Effector memory CD4-positive, alpha-beta T cell (primary cell): ENCODE measurements around the gene SF3A1.

Experiments used
- DNase-seq, 3 donors: peaks; one replicate each; pipeline ENCODE4 v3.0.0-alpha.2; 2020
- H3K27ac ChIP-seq: 2 replicates; pipeline ENCODE4 v1.7.0; 2013; ENCODE audit warnings: mild to moderate bottlenecking, low read length, moderate library complexity; ENCODE audit not compliant: insufficient read depth, poor library complexity, severe bottlenecking
- H3K27me3 ChIP-seq: replicated peaks from 2 replicates; pipeline ENCODE4 v1.7.0; 2013; ENCODE audit warnings: mild to moderate bottlenecking, low read length; ENCODE audit not compliant: insufficient read depth, control insufficient read depth, poor library complexity, severe bottlenecking
- H3K36me3 ChIP-seq: 2 replicates; pipeline ENCODE4 v1.7.0; 2013; ENCODE audit warnings: mild to moderate bottlenecking, low read length, moderate library complexity; ENCODE audit not compliant: control insufficient read depth, insufficient read depth
- H3K4me1 ChIP-seq: 2 replicates; pipeline ENCODE4 v1.7.0; 2013; ENCODE audit warnings: low read length, mild to moderate bottlenecking; ENCODE audit not compliant: control insufficient read depth, insufficient read depth, poor library complexity, severe bottlenecking
- H3K4me3 ChIP-seq: 2 replicates; pipeline ENCODE4 v1.7.0; 2013; ENCODE audit warnings: low read length, low read depth, mild to moderate bottlenecking; ENCODE audit not compliant: insufficient read depth, poor library complexity, severe bottlenecking
- H3K9me3 ChIP-seq: 2 replicates; pipeline ENCODE4 v1.7.0; 2013; ENCODE audit warnings: mild to moderate bottlenecking, low read length, moderate library complexity; ENCODE audit not compliant: control insufficient read depth

The SF3A1 gene

DNA sequence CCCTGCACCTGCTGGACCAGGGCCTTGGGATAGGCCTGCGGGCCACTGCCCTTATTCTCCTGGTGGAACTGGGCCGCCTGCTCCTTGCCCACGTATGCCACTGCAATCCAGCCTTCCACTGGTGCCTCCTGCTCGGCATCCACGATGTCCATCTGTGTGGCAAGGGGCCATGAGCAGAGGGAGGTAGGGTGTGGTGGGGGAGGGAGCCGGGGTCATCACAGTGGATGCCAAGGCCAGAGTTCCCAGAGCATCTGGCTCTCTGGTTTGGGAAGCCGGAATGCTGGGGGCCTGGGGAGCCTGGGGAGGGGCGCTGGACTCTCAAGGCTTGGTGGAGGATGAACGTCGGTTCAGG is 29.9 kb upstream of the SF3A1 start:
- Histone ChIP-seq H3K27me3 (no peaks in the 10 kb centered on the region), H3K36me3 (no peaks in the 10 kb centered on the region), H3K4me3 (peak overlapping the region; percentile 32), H3K4me1 (peaks cover 8% of the 10 kb centered on the region), H3K9me3 (no peaks in the 10 kb centered on the region), H3K27ac (no peak overlapping the region)
- no peak for DNase-seq

DNA sequence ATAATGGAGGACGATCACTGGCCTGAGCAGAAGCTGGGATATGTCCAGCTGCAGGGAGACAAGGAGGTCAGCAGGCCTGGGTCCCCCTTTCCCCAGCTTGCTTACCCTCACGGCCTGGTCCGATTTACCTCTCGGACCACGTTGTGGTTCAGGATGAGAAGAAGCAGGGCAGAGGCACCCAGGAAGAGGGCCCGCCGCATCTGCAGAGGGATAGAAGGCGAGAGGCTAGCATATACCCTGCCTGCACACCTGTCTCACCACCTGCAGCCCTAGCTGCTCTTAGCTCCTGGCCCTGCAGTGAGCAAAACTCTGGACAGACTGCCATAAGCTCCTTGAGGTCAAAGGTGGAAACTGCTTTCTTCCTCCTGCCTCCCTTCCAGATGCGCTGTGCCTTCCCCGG is 29.2 kb upstream of the SF3A1 start:
- Histone ChIP-seq H3K27ac (no peak overlapping the region), H3K36me3 (no peaks in the 10 kb centered on the region), H3K4me3 (no peak overlapping the region), H3K4me1 (peaks cover 8% of the 10 kb centered on the region), H3K9me3 (no peaks in the 10 kb centered on the region), H3K27me3 (no peaks in the 10 kb centered on the region)
- no peak for DNase-seq

DNA sequence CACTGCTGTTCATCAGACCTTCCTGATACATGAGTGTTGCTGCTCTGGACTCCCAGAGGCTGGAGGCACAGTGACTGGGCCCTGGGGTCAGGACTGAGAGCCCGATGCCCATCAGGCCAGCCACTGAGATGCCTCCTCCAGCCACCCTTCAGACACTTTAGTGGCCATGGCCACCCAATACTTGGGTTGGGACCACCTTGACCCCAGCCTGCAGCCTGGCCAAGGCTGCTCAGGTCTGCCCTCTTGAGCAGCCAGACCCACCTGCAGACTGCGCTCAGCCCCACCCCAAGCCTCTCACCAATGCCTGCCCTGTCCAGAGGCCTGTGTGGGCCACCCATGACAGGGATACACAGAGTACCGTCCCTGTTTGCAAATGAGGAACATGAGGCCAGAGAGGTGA is 26.4 kb upstream of the SF3A1 start:
- Histone ChIP-seq H3K4me1 (peaks cover 8% of the 10 kb centered on the region), H3K4me3 (no peak overlapping the region), H3K27me3 (no peaks in the 10 kb centered on the region), H3K36me3 (no peaks in the 10 kb centered on the region), H3K9me3 (no peaks in the 10 kb centered on the region), H3K27ac (no peak overlapping the region)
- no peak for DNase-seq

DNA sequence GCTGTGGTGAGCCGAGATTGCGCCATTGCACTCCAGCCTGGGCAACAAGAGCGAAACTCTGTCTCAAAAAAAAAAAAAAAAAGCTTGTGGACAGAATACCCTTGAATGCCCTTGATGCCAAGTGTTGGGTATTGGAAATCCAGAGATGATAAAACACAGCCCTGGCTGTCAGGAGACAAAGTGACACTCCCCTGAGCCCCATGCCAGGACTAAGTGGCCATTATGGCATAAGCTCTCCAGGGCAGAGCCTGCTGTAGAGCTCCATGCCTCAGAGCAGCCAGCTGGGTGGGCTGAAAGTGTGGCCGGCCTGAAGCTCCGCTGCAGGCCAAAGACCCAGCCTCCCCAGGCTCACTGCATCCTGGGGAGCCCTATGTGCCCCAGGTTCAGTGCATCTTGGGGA is 25.6 kb upstream of the SF3A1 start:
- Histone ChIP-seq H3K27me3 (no peaks in the 10 kb centered on the region), H3K4me1 (peaks cover 6% of the 10 kb centered on the region), H3K4me3 (no peak overlapping the region), H3K9me3 (no peaks in the 10 kb centered on the region), H3K36me3 (no peaks in the 10 kb centered on the region), H3K27ac (no peak overlapping the region)
- DNase-seq: no peak

DNA sequence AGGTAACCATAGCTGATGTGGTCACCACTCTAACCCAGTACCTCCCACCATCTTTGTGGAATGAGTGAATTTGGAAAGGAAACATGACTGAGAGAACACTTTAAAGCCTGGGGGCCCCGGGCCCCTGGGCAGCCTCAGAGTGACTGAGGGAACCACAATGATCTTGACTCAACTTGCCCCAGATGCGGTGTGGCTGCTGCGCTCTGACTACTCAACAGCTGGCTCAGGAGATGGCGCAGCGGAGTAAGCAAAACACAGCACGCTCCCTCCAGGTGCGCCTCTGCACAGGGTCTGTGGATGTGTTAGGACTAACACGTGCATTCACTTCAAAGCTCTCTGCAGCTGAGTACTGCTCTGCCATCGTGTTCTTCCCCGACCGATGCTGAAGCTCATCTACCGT is 24.6 kb upstream of the SF3A1 start:
- H3K36me3 ChIP-seq: no peaks in the 10 kb centered on the region
- DNase-seq: no peak

DNA sequence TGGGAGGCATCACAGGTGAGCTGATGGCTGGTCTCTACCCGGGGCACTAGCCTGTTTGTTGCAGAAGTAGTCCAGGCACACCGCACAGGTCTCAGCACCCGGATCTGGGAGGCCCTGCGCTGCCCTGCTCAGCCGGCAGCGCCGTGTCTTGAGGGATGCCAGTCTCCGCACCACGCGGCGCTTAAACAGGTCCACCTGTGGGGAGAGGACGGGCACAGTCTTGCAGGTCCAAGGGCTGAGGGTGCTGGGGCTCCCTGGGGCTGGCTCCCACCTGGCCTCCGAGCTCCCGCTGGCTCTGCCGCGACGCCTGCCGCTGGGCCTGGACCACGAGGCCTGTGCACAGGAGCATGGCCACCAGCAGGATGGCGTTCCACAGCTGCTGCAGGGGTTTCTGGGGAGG is 23.3 kb upstream of the SF3A1 start:
- no peaks in the 10 kb centered on the region for H3K27me3 ChIP-seq
- DNase-seq: no peak
- H3K9me3 ChIP-seq: no peaks in the 10 kb centered on the region
- no peak overlapping the region for H3K27ac ChIP-seq
- no peaks in the 10 kb centered on the region for H3K4me1 ChIP-seq
- no peak overlapping the region for H3K4me3 ChIP-seq
- no peaks in the 10 kb centered on the region for H3K36me3 ChIP-seq

More for the DNA sequence above, 24.6 kb upstream of the SF3A1 start:
- Histone ChIP-seq H3K9me3 (no peaks in the 10 kb centered on the region), H3K27ac (no peak overlapping the region), H3K27me3 (no peaks in the 10 kb centered on the region), H3K4me3 (no peak overlapping the region), H3K4me1 (no peaks in the 10 kb centered on the region)

DNA sequence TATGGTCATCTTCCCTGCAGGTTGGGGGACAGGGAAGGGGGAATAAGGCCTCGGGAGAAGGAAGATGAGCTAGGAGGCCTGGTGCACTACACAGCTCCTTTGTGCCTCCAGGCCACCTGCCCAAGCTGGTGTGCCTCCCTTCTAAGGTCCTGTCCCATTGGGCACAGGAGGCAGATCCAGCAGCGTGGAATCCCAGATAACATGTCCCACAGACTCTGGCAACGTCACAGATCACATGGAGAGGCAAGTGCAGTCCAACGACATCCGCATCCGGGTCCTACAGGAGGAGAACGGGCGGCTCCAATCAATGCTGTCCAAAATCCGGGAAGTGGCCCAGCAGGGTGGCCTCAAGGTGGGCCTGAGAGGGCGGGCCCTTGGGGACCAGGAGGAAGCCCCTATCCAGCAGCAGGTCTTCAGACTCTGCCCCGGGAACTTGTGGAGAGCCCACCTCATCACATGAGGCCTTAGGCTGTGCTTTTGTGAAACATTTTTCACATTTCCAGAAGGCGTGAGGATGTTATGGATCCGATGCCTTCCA is 18.7 kb upstream of the SF3A1 start:
- Histone ChIP-seq H3K4me3 (no peak overlapping the region), H3K27ac (no peak overlapping the region), H3K4me1 (no peaks in the 10 kb centered on the region), H3K36me3 (no peaks in the 10 kb centered on the region), H3K9me3 (no peaks in the 10 kb centered on the region), H3K27me3 (no peaks in the 10 kb centered on the region)
- DNase-seq: no peak

DNA sequence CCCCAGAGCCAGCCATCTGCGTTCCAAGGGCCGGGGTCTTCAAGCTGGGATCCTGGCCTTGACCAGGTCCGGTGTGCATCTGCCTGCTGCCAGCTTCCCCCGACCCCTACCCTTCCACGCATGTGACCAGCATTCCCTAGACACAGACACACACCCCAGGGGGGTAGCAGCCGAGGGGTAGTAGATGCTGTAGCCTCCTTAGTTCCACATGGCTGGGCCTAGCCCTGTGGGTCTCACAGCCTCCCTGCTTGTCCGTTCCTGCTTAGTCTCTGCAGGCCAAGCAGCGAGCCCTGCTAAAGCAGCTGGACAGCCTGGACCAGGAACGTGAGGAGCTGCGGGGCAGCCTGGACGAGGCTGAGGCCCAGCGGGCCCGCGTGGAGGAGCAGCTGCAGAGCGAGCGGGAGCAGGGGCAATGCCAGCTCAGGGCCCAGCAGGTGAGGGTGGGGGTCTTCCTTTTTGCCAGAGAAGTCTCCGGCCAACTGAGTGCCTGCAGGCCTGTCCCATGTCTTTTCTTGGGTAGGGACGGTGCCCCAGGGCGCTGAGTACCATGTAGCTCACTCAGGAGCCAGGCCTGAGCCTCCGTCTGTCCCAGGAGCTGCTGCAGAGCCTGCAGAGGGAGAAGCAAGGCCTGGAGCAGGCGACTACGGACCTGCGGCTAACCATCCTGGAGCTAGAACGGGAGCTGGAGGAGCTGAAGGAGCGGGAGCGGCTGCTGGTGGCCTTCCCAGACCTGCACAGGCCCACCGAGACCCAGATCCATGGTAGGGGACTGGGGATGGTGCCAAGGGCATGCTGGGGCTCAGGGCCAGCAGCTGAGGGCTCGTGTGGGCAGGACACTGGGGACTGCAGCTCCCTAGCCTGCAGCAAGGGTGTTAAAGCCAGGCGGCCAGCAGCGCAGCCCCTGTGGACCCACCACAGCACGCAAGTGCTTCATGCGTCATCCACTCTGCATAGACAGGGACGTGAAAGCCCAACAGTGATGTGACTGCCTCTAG is 16.9 kb upstream of the SF3A1 start:
- no peak overlapping the region for H3K27ac ChIP-seq
- no peaks in the 10 kb centered on the region for H3K4me1 ChIP-seq
- no peaks in the 10 kb centered on the region for H3K36me3 ChIP-seq
- H3K4me3 ChIP-seq: no peak overlapping the region
- no peak for DNase-seq
- no peaks in the 10 kb centered on the region for H3K27me3 ChIP-seq
- H3K9me3 ChIP-seq: no peaks in the 10 kb centered on the region

DNA sequence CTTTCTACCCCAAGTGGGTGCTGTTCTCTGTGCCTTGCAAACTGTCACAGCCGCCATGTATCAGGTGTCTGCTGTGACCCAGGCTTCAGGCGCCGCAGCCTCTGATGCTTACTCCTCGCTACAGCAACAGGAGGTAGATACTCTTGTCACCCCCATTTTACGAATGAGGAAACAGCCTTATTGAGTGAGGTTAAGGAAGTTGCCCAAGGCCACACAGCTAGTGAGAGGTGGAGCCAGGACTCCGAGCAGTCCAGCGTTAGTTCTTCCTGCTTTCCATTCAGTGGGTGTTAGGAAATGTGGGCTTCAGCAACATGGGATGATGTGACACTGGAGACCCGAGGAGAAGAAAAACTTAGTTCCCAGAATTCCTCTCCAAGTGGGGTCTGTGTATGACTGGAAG is 16.2 kb upstream of the SF3A1 start:
- no peaks in the 10 kb centered on the region for H3K36me3 ChIP-seq
- no peak for DNase-seq
- H3K27ac ChIP-seq: no peak overlapping the region
- no peak overlapping the region for H3K4me3 ChIP-seq
- H3K9me3 ChIP-seq: no peaks in the 10 kb centered on the region
- H3K4me1 ChIP-seq: no peaks in the 10 kb centered on the region
- H3K27me3 ChIP-seq: no peaks in the 10 kb centered on the region

DNA sequence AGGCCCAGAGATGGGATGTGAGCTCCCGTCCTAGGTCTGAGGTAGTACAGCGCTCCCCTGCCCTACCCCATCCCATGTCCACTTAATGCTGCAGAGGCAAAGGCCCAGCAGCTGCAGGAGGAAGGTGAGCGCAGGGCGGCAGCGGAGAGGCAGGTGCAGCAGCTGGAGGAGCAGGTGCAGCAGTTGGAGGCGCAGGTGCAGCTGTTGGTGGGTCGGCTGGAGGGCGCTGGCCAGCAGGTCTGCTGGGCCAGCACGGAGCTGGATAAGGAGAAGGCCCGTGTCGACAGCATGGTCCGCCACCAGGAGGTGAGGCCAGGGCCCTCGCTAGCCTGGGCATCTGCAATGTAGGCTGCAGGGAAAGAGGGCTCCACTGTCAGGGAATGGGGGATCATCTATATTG is 15.3 kb upstream of the SF3A1 start:
- no peaks in the 10 kb centered on the region for H3K27me3 ChIP-seq
- H3K27ac ChIP-seq: no peak overlapping the region
- no peak for DNase-seq

More for the DNA sequence above, 15.3 kb upstream of the SF3A1 start:
- Histone ChIP-seq H3K4me1 (no peaks in the 10 kb centered on the region), H3K36me3 (no peaks in the 10 kb centered on the region), H3K4me3 (no peak overlapping the region), H3K9me3 (no peaks in the 10 kb centered on the region)
